LNCaP clone FGC (cell line): ENCODE results near the gene EIF5A2.

Experiments
- DNase-seq: peaks from one replicate; pipeline ENCODE4 v3.0.0-alpha.2; 2011; ENCODE audit warnings: low read depth
- H3K4me3 ChIP-seq: 2 replicates; pipeline ENCODE4 v1.5.1; 2011; ENCODE audit warnings: mild to moderate bottlenecking, low read depth, low read length, control low read depth
- TF ChIP-seq, protein P1 (sequence below): IDR thresholded peaks from 2 replicates; pipeline ENCODE4 v1.5.1; 2012; ENCODE audit warnings: mild to moderate bottlenecking; ENCODE audit not compliant: control insufficient read depth, insufficient read depth; ENCODE audit errors: extremely low read depth

Gene EIF5A2

DNA sequence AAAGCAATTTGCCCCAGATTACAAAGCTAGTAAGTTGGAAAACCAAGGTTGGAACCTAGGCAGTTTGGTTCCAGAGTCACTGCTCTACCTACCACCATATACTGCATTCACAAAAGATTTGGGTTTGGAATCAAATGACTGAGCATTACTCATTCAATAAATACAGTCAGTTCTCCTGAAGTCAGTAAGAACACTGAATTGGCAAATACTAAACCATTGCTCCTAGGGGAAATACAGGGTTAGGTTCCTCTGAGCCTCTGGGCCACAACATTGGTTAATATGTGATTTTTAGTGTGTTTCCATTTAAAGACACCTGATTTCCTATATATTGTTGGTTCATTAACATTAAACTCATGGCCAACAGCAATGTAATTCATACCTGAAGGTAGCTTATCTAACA lies 2.1 kb upstream of the EIF5A2 start:
- no peak overlapping the region for H3K4me3 ChIP-seq
- DNase-seq, result no peak
- TF ChIP-seq, protein P1, sequence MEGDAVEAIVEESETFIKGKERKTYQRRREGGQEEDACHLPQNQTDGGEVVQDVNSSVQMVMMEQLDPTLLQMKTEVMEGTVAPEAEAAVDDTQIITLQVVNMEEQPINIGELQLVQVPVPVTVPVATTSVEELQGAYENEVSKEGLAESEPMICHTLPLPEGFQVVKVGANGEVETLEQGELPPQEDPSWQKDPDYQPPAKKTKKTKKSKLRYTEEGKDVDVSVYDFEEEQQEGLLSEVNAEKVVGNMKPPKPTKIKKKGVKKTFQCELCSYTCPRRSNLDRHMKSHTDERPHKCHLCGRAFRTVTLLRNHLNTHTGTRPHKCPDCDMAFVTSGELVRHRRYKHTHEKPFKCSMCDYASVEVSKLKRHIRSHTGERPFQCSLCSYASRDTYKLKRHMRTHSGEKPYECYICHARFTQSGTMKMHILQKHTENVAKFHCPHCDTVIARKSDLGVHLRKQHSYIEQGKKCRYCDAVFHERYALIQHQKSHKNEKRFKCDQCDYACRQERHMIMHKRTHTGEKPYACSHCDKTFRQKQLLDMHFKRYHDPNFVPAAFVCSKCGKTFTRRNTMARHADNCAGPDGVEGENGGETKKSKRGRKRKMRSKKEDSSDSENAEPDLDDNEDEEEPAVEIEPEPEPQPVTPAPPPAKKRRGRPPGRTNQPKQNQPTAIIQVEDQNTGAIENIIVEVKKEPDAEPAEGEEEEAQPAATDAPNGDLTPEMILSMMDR, result no peak

DNA sequence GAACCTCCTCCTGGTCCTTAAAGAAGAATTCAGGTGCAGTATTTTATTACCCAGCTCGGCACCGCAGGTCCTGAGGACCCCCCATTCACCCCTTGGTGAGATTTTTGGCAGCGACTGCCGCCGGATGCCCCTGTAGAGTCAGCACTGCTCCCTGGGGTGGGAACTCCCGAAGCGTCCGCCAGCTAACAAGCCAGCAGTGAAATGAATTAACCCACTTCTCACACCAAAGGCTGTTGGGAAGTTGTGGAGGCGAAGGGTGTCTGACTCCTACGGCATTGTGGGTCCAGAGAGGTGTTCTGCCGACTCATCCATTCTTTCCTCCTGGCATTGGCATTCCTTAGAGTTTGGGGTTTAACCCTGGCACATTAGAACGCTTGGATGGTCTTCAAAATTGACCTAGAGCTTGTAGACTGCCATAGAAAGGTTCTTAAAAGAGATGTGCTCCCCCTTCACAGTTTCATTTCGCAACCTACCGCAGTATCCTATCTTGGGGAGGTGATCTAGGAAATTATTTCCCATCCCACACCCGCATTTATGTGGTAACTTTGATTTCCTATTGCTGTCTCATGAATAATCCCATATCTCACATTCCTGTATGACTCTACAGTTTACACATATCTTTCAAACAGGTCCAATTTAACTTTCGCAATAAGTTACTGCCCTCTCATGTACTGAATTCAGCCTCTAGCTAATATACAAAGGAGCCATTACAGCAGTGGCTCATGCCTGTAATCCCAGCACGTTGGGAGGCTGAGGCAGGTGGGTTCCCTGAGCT lies 879 bp upstream of the EIF5A2 start:
- no peak for DNase-seq
- TF ChIP-seq, protein P1, result no peak

DNA sequence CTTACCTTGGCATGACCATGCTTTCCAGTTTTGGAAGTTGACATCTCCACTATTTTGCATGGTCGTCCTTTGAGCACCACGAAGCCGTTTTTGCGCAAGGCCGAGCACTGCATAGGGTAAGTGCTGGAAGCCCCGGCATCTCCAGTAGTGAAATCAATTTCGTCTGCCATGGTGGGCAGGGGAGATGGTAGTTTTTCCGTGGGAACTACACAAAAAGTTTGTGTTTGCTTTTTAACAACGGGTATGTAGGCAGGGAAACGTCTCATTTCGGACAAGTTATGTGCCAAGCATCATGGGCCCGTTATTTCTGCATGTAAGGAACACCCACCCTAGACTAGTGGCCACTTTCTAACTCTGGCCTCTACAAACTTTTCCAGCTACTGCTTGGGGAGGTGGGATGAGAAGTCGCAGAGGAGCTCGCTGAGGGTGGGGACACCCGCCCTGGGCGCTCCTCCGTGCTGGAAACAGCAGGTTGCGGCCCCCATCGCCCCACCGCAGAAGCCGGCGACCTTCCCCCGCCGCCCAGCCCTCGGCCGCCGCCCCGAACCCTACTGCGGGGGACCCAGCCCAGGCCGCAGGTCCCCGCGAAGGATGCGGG lies 701 bp downstream of the EIF5A2 start:
- H3K4me3 ChIP-seq, result peak overlapping the region; percentile 56
- DNase-seq, result no peak
- TF ChIP-seq, protein P1, result no peak

More for the DNA sequence above, 879 bp upstream of the EIF5A2 start:
- H3K4me3 ChIP-seq, result no peak overlapping the region

DNA sequence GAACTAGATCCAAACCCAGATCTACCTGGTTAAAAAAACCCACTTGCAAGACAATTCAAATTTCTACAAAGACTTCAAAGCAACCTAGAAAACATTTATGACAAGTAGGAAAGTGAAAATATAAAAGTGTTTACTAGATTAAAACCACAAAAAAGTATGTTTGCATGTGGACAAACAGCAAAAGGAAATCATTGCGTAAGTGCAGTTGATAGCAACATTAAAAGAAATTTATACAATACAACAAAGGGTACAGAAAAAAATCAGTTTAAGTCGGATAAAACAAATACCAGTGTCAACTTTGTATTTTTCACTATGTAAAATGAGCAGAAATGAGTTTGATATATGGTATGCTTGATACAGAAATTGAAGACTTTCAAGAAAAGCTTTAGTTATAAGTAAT lies 2.6 kb downstream of the EIF5A2 start:
- no peak overlapping the region for H3K4me3 ChIP-seq
- no peak for DNase-seq
- TF ChIP-seq, protein P1, result no peak

DNA sequence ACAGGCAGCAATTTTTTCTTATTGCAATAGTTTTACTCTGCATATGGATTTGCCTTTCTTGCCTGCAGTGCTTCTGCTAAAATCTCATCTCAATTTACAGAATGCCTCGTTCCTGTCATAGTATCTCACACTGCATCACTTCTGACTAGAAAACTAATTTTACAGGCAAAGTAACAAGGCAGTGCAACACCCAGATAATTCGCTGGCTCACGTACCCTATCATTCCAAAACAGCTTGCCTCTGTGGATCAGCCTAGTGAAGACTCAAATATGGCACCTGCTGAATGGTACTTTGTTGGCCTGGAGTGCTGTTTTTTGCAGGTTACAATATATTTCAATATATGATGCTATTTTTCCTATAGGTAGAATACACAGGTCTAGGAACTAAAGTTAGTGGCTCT lies 5.3 kb downstream of the EIF5A2 start:
- no peak overlapping the region for H3K4me3 ChIP-seq
- DNase-seq, result no peak
- TF ChIP-seq, protein P1, result no peak

DNA sequence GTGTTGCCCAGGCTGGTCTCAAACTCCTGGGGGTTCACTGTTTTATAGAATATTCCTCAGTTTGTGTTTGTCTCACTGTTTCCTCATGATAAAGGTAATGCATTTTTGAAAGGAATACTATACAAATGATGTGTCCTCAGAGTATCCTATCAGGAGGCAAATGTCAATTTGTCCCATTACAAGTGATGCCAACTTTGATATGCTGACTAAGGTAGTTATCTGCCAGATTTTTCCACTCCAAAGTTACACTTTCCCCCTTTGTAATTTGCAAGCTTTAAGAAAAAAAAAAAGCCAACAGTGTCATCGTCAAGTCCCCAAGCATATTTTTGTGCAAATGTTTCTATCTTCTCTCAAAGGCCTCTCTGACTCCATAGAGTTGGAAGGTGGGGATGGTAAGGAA lies 9.0 kb downstream of the EIF5A2 start:
- TF ChIP-seq, protein P1, result no peak
- DNase-seq, result no peak

More for the DNA sequence above, 9.0 kb downstream of the EIF5A2 start:
- no peak overlapping the region for H3K4me3 ChIP-seq
